Gastrocnemius medialis (tissue), 4 donors: Measurements from ENCODE around the gene HABP4. TPM values are rescaled to one million over a fixed set of nuclear protein-coding genes. Genes with fewer than 3 reads are reported as not detected.

ENCODE experiments used
- ATAC-seq, 2 donors: fragments of 150-250 bp; one replicate each; pipeline ENCODE4 v1.9.1; 2016
- DNase-seq, 2 donors: peaks; one replicate each; pipeline ENCODE4 v3.0.0-alpha.2; 2019
- H3K27ac ChIP-seq, 4 donors: fragments of 200-600 bp; sonication (generic); 1 replicate in 1 of 4; 2 replicates in 3 of 4; pipeline ENCODE4 v1.5.1; 2016 to 2018; ENCODE audit warnings: mild to moderate bottlenecking in 2 of 4, moderate library complexity in 1 of 4
- H3K27me3 ChIP-seq, 3 donors: fragments of 200-600 bp; sonication (generic) in 2 of 3; 1 replicate in 1 of 3; 2 replicates in 2 of 3; pipeline versions ENCODE4 v1.5.1 to v1.6.0; 2016 to 2019; ENCODE audit warnings: mild to moderate bottlenecking in 1 of 3, moderate library complexity in 1 of 3
- H3K36me3 ChIP-seq, 2 donors: fragments of 200-600 bp; sonication (generic) in 1 of 2; one replicate each; pipeline ENCODE4 v1.5.1; 2017 to 2018
- H3K4me1 ChIP-seq, 2 donors: fragments of 200-600 bp; sonication (generic) in 1 of 2; one replicate each; pipeline ENCODE4 v1.5.1; 2016 to 2017; ENCODE audit warnings: mild to moderate bottlenecking in 2 of 2
- H3K4me3 ChIP-seq, 4 donors: fragments of 200-600 bp; sonication (generic) in 3 of 4; 1 replicate in 1 of 4; 2 replicates in 3 of 4; pipeline ENCODE4 v1.5.1; 2016 to 2019; ENCODE audit warnings: mild to moderate bottlenecking in 2 of 4
- H3K9me3 ChIP-seq, 3 donors: fragments of 200-600 bp; sonication (generic) in 2 of 3; 1 replicate in 1 of 3; 2 replicates in 2 of 3; pipeline ENCODE4 v1.5.1; 2016 to 2019
- CTCF ChIP-seq, 5 experiments: fragments of 450-650 bp in 3 of 5; fragments of 200-600 bp in 2 of 5; sonication (generic) in 2 of 5; IDR thresholded peaks in 4 of 5; conservative IDR thresholded peaks in 1 of 5; 1 replicate in 4 of 5; 2 replicates in 1 of 5; pipeline ENCODE4 v1.5.1; 2016 to 2019; ENCODE audit warnings: antibody characterized with exemption in 5 of 5, mild to moderate bottlenecking in 3 of 5, moderate library complexity in 3 of 5
- POLR2A ChIP-seq, 2 donors: fragments of 450-650 bp; IDR thresholded peaks; one replicate each; pipeline ENCODE4 v1.6.1; 2017; ENCODE audit warnings: antibody characterized with exemption in 2 of 2, mild to moderate bottlenecking in 2 of 2, moderate library complexity in 2 of 2
- in situ Hi-C, 4 donors: fragments of 200-750 bp; cut with MboI; loops; one replicate each; pipeline versions ENCODE4 v1.15.0 to v1.8.0; 2017; ENCODE audit warnings: low sequenced_read_pairs in 4 of 4
- intact Hi-C: fragments of 100-400 bp; cut with DNase I; formaldehyde crosslinking; loops from one replicate; pipeline ENCODE4 v1.15.1; 2023; ENCODE audit warnings: low total_unique reads
- total RNA-seq, 4 donors: library from RNA; depleted of rRNA; stranded (reverse); fragments of >200 nt; gene quantifications; one replicate each; pipeline versions ENCODE4 v1.1.0 to v1.2.3, GENCODE V29; 2016

HABP4 gene
- total RNA-seq, 4 donors from 2014 or later: 6.2 to 19.3 (median 12.3) TPM

- in situ Hi-C loops: no loop called here
- H3K4me3 ChIP-seq: no peak overlapping the region
- no peaks in the 10 kb centered on the region for H3K36me3 ChIP-seq
These were observed 10.5 kb downstream of the HABP4 start for GRCh38 chr9:96460470-96460869.

GRCh38 chr9:96460882-96461281, 10.9 kb downstream of the HABP4 start:
- TF ChIP-seq POLR2A (IDR thresholded peaks at IDR 0.05): no peak
- TF ChIP-seq CTCF (IDR thresholded peaks at IDR 0.05 in 4 of 5, conservative IDR thresholded peaks at IDR 0.05 in 1 of 5): no peak
- Histone ChIP-seq H3K9me3 (no peaks in the 10 kb centered on the region), H3K27ac (no peak overlapping the region), H3K4me1 (peaks cover 0 to 5% of the 10 kb centered on the region in 2 donors), H3K27me3 (no peaks in the 10 kb centered on the region), H3K36me3 (peaks cover 0 to under 1% of the 10 kb centered on the region in 2 donors), H3K4me3 (no peak overlapping the region)
- no peak for ATAC-seq
- no peak for DNase-seq
- intact Hi-C loops (no loop called here), in situ Hi-C loops (no loop called here)

More at GRCh38 chr9:96460470-96460869, 10.5 kb downstream of the HABP4 start:
- Histone ChIP-seq H3K27me3 (no peaks in the 10 kb centered on the region), H3K9me3 (no peaks in the 10 kb centered on the region), H3K27ac (no peak overlapping the region), H3K4me1 (peaks cover 0 to 5% of the 10 kb centered on the region in 2 donors)
- DNase-seq (no peak), ATAC-seq (no peak)
- intact Hi-C loops: no loop called here
- TF ChIP-seq POLR2A (IDR thresholded peaks at IDR 0.05) (no peak), CTCF (IDR thresholded peaks at IDR 0.05 in 4 of 5, conservative IDR thresholded peaks at IDR 0.05 in 1 of 5) (no peak)

- Histone ChIP-seq H3K36me3 (peaks cover 0 to 5% of the 10 kb centered on the region in 2 donors), H3K4me3 (no peak overlapping the region), H3K4me1 (peaks cover 0 to 5% of the 10 kb centered on the region in 2 donors), H3K27ac (no peak overlapping the region), H3K9me3 (no peaks in the 10 kb centered on the region), H3K27me3 (no peaks in the 10 kb centered on the region)
- intact Hi-C loops (no loop called here), in situ Hi-C loops (no loop called here)
- ATAC-seq (no peak), DNase-seq (no peak)
- no peak for TF ChIP-seq CTCF (IDR thresholded peaks at IDR 0.05 in 4 of 5, conservative IDR thresholded peaks at IDR 0.05 in 1 of 5)
- no peak for TF ChIP-seq POLR2A (IDR thresholded peaks at IDR 0.05)
These were observed 11.4 kb downstream of the HABP4 start for GRCh38 chr9:96461336-96461735.

- in situ Hi-C loops (no loop called here), intact Hi-C loops (no loop called here)
- H3K36me3 ChIP-seq: peaks cover 0 to 13% of the 10 kb centered on the region in 2 donors
- TF ChIP-seq POLR2A (IDR thresholded peaks at IDR 0.05): no peak
- TF ChIP-seq CTCF (IDR thresholded peaks at IDR 0.05 in 4 of 5, conservative IDR thresholded peaks at IDR 0.05 in 1 of 5): no peak
- no peak overlapping the region for H3K27ac ChIP-seq
- no peaks in the 10 kb centered on the region for H3K27me3 ChIP-seq
- peaks cover 0 to 5% of the 10 kb centered on the region in 2 donors for H3K4me1 ChIP-seq
- DNase-seq (no peak), ATAC-seq (no peak)
- H3K4me3 ChIP-seq: no peak overlapping the region
- no peaks in the 10 kb centered on the region for H3K9me3 ChIP-seq
These were observed 12.6 kb downstream of the HABP4 start for GRCh38 chr9:96462541-96462940.

- no peak for TF ChIP-seq CTCF (IDR thresholded peaks at IDR 0.05 in 4 of 5, conservative IDR thresholded peaks at IDR 0.05 in 1 of 5)
- no peak for TF ChIP-seq POLR2A (IDR thresholded peaks at IDR 0.05)
- Histone ChIP-seq H3K4me3 (no peak overlapping the region), H3K4me1 (peaks cover 0 to 5% of the 10 kb centered on the region in 2 donors), H3K27me3 (no peaks in the 10 kb centered on the region), H3K36me3 (peaks cover 0 to 16% of the 10 kb centered on the region in 2 donors), H3K9me3 (no peaks in the 10 kb centered on the region), H3K27ac (no peak overlapping the region)
- intact Hi-C loops (no loop called here), in situ Hi-C loops (no loop called here)
- DNase-seq (no peak), ATAC-seq (no peak)
These were observed 14.5 kb downstream of the HABP4 start for GRCh38 chr9:96464426-96464825.
